Activated T-helper 1 cell treated with Interleukin-2 at 50 U/mL for 16 hours (primary cell): ENCODE results near the gene FAP.
A peak's percentile ranks its signal among the peaks of the same experiment; 100 is the strongest.

Source experiments
- DNase-seq: peaks from one replicate; pipeline ENCODE4 v3.0.0-alpha.2; 2020; ENCODE audit warnings: low read depth

Gene FAP

GRCh38 chr2:162241571-162241970 is 1.7 kb downstream of the FAP start:
- DNase-seq, result no peak

GRCh38 chr2:162234620-162235462 is 8.4 kb downstream of the FAP start:
- no peak for DNase-seq

- DNase-seq, result no peak
Observed at GRCh38 chr2:162233197-162233596, 10.0 kb downstream of the FAP start.

GRCh38 chr2:162232671-162233070 is 10.6 kb downstream of the FAP start:
- no peak for DNase-seq

- no peak for DNase-seq
Observed at GRCh38 chr2:162232027-162232426, 11.2 kb downstream of the FAP start.

- DNase-seq, result no peak
Observed at GRCh38 chr2:162230761-162231160, 12.5 kb downstream of the FAP start.

DNA sequence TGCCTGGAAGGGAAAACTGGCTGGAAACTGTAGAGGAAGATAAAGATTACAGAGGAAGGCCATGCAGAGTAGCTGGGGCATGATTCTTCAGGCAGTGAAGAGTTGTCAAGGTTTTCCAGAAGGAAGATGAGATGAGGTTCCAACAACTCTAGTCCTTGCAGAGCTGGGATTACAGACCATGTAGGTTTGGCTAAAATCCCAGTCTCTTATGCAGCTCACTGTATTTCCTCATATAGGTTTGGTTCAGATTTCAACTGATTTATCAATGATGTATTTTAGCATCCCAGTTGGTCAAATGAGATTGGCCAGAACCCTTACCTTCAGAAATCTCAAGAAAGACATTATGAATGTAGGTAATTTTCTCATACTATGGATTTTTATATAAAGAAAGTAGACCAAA is 16.4 kb downstream of the FAP start:
- DNase-seq, result no peak

DNA sequence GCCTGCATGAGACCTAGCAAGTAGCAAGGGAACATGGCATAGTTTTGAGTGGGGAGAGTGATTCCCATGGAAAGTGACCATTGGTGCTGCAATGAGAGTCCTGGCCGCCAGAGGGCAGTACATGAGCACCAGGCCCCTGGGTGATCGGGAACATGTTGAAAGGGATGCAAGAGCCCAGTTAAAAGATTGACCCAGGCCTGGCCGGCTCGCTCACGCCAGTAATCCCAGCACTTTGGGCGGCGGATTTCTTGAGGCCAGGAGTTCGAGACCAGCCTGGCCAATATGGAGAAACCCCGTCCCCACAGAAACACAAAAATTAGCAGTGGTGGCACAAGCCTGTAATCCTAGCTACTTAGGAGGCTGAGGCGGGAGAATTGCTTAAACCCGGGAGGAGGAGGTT is 22.2 kb downstream of the FAP start:
- peak; percentile 40 for DNase-seq

DNA sequence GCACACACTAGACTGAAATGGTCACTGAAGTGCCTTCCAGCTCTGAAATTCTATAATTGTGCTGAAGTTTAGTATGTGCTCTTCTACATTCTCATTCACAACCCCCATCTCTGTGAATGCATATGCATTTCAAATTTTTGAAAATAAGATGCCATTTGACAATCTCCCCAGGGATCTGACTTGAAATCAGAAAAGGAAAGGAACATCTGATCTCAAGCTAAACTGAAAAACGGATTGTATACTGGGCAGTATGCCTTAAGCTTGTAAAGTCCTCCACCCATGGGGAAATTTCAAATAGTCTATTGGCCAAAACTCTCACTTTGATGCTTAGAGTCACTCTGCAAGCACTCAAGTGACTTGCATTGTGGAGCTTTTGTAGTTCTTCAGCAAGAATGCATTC is 22.9 kb downstream of the FAP start:
- DNase-seq, result no peak

DNA sequence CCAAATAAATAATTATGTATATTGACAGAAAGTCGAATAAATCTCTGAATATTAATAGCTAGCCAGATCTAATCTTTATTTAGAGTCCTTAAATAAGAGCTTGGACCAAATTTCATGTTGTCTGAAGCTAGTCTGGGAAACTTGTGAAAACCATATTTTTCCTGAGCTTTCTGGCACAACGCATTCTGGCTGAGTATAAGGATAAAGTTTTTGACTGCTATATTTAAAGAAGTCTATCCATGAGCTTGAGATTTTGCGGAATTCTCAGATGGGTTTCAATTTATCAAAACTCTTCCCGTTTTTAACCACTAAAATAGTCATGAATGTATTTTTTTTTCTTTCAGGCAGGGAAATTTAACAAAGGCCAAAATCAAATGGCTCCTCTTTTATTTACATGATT is 23.8 kb downstream of the FAP start:
- DNase-seq, result no peak

- no peak for DNase-seq
Observed at GRCh38 chr2:162217598-162217997, 25.6 kb downstream of the FAP start.

GRCh38 chr2:162215162-162215561 is 28.1 kb downstream of the FAP start:
- DNase-seq, result no peak

DNA sequence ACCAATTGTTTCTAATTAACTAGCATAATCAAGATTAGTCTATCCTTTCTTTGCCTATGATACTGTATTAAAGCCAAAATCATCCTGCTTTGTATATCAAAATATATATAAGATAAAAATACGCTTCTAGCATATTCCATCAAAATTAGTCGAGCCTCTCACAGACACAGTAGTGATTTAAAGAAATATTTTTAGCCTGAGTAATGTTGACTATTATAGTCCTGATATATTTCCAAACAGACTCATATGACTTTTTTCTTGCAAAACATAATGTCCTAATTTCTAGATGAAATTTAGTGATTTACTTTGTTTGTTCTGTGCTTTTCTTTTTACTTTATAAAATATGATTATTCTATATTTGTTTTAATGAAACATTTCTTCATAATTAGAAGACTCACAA is 30.9 kb downstream of the FAP start:
- no peak for DNase-seq

- DNase-seq, result no peak
Observed at GRCh38 chr2:162211732-162212131, 31.5 kb downstream of the FAP start.

- no peak for DNase-seq
Observed at GRCh38 chr2:162210385-162210784, 32.9 kb downstream of the FAP start.

- DNase-seq, result no peak
Observed at GRCh38 chr2:162202203-162202602, 41.0 kb downstream of the FAP start.

DNA sequence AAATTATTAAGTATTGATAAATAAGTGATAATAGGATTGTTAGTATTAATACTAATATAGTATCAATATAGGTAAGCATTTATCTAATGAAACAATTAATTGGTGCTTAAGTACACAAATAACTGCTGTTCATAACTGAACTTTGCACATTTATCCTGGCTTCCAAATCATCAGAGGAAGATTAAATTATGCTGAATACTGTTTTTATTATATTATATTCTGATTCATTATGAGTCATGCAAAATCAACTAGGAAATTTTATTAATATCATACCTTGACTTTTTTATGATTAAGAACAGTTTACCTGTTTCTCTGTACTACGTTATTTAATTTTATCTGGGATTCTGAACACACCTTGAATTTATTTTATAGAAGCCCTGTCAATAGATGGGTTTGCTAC is 42.6 kb downstream of the FAP start:
- DNase-seq, result no peak

GRCh38 chr2:162199913-162200312 is 43.3 kb downstream of the FAP start:
- DNase-seq, result no peak

- no peak for DNase-seq
Observed at GRCh38 chr2:162198239-162198638, 45.0 kb downstream of the FAP start.

- no peak for DNase-seq
Observed at GRCh38 chr2:162197069-162197825, 46.0 kb downstream of the FAP start.

DNA sequence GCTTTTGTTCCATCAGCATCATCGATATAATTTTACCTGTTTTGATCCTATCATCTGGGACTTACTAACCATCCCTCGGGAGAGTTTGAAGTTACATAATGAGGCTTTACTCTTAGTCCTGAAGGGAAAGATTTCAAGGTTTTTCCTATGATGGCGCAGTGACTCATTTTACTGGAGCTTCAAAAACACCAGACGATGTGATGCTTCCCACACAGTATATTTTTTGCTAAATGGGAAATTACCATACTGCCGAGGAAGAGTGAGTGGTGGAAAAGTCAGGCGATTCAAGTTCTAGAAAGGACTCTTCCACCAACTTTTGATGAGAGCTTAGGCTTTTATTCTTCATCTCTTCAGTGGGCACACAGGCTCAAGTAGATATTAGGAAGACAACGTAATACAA is 46.6 kb downstream of the FAP start:
- DNase-seq, result no peak

DNA sequence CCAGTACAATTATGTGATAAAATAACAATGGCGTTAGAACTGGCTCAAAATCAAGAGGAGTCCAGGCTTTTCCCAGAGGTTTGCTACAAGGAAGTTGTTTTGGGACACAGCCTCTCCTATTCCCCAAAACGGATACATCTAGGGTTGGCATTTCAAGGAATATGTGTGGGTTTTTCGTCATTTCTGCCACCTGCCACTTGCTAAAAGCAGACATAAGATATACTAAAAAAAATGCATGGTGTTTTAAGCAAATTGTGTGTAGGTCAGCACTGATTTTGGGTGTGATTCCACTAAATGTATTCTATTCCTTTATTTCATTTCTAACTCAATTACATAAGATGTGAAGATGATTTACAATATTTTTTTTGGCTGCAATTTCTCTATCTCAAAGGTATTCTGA is 54.8 kb downstream of the FAP start:
- no peak for DNase-seq

DNA sequence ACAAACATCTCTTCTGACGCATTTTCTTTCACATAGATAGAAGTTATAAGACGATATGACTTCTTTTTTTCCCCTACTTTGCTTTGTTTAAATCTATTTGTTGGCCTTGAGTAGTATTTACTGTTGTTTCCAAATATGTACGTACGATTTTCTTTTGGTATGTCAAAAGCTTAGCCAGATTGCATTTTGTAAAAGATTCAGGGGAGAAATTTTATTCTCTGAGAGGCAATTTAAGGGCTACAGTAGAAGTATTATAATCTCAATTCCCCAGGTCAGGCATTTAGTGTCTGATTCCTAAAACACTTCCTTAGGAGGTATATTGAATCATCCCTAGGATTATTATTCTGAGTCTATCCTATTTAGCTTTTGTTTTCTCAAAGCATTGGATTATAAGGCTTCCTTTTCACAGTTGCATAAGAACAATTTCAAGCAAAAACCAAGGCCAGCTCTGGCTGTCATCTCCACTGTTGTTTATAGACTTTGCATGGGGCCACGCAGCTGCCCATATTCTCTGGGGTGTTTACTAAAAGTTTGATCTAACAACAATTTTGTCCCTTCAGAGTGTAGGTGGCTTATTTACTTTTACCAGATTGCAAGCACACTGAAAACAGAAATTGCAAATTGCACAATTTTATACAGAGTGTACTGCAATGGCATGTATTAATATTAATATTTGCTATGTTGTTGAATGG is 57.6 kb downstream of the FAP start:
- no peak for DNase-seq
